Endometrial microvascular endothelial cells (primary cell): Measurements from ENCODE around the gene DOK5. TPM values are rescaled to one million over a fixed set of nuclear protein-coding genes. Genes with fewer than 3 reads are reported as not detected.
"Not testable (repeated sequence)": the region's sequence is repeated elsewhere in the genome, so short reads cannot be mapped to it uniquely, and the experiment has no call there.

ENCODE experiments used
- in situ Hi-C: cut with HindIII; loops from 2 replicates; pipeline ENCODE4 v1.10.0; 2017; ENCODE audit warnings: low sequenced_read_pairs, low pct_unique_long_range_greater_than_20kb; ENCODE audit errors: inconsistent ontology term
- total RNA-seq: library from RNA; depleted of rRNA; stranded (reverse); fragments of >200 nt; gene quantifications from one replicate; pipeline ENCODE4 v1.2.3, GENCODE V29; 2015; ENCODE audit errors: inconsistent ontology term

Gene DOK5
- not detected for total RNA-seq

DNA sequence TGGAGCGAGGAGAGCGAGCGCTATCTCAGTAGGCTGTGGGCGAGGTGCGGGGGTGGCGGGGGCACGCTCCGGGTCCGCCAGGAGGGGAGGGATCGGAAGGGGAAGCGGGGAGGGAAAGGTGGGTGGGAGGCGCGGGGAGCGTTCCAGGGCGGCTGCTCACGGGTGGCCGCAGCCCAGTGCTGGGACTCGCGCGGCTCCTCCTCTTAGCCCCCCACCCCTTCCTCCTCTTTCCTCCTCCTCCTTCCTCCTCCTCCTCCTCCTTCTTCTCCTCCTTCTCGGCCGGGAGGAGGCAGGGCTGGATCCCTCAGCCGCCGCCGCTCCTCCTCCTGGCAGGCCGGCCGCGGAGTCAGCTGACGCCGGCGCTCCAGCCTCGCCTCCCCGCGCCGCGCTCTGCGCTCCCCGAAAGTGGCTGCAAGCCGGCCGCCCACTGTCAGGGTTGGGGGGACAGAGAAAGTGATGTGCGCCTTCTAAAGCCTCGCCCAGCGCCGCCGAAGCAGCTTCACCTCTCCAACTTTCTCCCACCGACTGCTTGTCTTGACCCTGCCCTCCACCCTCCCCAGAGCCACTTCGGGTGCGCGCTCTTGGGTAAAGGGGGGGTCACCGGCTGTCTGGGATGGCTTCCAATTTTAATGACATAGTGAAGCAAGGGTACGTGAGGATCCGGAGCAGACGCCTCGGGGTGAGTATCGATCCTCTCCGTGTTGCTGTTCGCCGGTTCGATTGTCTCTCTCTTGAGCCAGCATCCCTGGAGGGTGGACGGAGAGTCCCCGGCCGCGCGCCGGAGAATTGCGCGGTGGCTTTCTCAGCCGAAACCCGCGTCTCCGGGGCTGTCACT, at the start of gene DOK5:
Gene DOK5 (plus strand): TSS at position 260 of the 835 bp plus-strand sequence. CDS start 354 bp downstream, at position 614.
- in situ Hi-C loops: no loop called here

DNA sequence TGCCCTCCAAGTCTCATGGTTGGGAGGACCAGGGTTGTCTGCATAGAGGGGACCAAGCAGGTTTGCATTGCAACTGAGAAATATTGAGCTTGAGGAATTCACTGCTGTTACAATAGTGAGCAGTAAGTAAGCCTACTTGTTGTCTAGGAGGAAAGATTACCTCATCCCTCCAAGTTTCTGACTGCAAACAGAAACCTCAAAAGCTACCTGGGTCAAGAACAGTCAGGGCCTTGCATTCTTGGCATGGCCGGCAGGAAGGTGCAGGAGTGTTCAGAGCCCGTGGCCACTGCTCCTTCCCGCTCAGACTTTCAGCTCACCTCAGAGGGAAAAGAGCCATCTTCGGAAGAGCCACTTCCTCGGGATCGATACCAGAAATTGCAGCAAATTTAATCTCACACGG, 46.0 kb upstream of the DOK5 start:
- in situ Hi-C loops: no loop called here

DNA sequence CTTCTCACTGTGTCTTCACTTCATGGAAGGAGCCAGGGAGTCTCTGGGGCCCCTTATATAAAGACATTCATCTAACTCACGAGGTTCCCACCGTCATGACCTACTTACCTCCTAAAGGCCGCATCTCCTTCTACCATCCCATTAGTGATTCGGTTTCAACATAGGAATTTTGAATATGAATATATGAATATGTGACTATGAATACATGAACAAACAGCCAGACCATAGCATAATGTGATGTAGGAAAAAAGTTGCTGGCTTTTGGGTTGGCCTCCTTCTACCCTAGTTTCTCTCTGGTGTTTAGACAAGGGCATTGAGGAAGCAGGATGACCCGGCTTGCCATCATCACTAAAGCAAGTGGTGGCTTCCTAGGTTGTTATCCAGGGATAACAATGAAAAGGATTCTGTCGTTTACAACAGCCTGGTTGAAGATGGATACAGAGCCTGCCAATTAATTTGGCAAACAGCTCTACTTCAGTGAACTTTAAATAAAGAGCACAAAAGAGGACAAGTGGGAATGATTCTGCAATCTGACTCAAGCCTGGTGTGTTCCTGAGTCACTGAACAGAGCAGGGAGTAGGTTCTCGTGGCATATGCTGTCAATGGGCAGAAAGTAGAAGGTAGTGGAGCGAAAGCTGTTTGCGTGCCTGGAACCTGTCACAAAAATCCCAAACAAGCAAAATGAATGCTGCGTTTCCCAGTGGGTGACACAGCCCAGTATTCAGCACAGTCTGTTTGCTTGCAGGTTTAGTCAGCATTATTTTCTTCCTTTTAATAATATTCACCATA, 44.0 kb upstream of the DOK5 start:
- in situ Hi-C loops: no loop called here

DNA sequence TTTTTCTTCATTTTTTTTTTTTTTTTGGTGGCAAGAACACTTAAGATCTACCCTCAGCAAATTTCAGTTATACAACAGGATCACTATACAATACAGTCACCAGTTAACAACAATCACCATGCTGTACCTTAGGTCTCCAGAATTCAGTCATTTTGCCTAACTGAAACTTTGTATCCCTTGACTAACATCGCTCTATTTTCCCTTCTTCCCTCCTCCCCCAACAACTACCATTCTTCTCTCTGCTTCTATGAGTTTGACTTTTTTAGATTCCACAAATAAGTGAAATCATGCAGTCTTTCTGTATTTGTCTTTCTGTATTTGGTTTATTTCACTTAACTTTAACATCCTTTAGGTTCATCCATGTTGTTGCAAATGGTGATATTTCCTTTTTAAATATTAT, 42.4 kb upstream of the DOK5 start:
- in situ Hi-C loops: no loop called here

DNA sequence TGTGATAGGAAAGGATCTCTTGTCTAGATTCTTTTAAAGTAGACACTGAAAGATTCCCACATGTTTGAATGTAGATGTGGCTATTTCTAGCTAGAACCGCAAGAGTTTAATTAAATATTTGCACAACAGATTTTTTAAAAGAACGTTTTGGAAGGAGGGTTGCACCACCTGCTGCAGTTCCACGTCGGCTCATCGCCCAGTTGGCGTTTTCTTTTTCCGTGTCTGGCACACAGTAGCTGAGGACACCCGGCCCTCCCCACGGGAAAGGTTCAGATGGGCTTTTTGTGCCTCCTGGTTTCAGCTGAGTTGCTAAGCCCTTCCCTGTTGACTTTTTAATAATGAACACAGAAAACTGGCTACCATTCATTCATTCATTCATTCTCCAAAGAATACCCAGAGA, 41.8 kb upstream of the DOK5 start:
- in situ Hi-C loops: no loop called here

DNA sequence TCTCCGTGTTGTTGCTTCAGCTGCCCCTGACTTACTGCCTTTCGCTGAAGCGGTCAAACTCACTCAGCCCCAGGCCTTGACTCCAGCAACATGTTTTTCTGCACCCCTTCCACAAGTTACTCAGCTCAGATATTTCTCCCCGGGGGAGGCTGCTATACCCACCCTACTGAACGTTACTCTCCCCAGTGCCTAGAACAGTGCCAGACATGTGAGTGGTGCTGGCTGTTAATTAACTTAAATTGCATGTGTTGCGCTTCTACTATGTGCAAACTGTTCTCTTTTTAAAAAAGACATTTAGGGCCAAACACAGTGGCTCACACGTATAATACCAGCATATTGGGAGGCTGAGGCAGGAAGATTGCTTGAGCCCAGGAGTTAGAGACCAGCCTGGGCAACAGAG, 41.2 kb upstream of the DOK5 start:
- in situ Hi-C loops: no loop called here

DNA sequence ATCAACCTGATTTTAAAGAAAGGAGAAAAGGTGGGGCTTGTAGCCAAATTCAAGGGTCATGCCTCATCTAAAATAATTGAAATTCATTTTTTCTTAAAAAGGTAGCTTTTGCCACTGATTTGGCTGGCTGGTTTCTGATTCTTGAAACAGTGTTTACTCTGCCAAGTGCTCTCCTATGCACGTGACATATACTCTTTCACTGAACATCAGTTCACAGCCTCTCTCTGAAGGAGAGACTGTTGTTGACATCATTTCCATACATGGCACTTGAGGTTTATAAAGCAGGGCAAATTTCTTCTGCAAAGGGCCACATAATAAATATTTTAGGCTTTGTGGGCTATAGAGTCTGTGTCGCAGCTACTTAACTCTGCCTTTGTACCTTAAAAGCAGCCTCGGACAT, 40.4 kb upstream of the DOK5 start:
- in situ Hi-C loops: no loop called here

DNA sequence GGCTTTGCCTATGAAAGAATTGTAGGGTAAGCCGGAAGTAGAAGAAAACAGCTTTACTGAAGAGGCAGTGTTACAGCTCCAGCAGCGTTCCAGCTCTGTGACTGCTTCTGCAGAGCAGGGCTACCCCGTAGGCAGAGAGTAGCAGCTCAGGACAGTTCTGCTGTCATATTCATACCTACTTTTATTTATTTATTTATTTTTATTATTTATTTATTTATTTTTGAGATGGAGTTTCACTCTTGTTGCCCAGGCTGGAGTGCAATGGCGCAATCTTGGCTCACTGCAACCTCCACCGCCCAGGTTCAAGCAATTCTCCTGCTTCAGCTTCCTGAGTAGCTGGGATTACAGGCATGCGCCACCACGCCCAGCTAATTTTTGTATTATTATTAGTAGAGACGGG, 39.0 kb upstream of the DOK5 start:
- in situ Hi-C loops: not testable (repeated sequence)

DNA sequence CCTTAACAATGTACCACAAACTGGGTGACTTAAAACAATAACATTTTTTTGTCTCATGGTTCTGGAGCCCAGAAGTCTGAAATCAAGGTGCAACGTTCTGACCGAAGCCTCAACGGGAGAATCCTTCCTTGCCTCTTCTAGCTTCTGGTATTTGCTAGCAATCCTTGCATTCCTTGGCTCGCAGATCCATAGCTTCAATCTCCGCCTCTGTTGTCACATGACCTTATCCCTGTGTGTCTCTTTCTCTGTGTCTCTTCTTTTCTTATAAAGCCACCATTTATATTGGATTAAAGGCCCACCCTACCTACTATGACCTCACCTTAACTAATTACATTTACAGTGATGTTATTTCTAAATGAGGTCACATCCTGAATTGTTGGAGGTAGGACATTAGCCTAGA, 37.2 kb upstream of the DOK5 start:
- in situ Hi-C loops: no loop called here

DNA sequence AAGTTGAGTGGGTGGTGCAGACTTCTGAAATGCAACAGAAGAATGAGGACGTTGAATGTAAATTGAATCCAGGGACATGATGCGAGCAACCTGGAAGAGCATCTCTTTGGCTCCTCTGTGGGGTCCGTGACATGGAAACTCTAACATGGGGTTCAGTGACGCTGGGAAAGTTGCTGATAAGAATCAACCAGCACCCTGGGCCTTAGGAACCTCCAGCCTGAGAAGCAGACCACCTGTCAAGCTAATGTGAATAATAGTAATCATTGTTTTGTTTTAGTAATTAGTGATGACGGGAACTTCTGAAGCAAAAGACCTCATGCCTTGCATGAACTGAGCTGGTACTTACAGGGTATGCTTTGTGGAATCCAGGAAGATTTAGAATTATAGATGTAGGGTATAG, 25.2 kb upstream of the DOK5 start:
- in situ Hi-C loops: no loop called here

DNA sequence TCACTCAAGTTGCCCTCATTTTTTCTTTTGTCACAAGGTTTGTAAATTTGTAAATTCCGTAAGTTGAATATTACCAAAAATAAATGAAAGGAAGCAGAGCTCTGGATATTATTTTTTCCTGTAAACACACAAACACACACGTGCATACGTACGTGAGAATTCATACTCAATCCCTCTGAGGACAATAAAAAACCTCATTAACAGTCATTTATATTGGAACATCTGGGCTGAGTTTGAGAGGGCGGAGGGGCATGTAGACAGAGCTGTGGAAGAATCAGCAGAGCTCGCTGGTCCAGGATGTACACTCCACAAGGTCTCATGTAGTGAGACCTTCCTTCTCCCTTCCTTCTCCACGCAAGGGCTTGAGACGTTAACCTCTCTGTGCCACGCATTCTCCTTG, 24.2 kb upstream of the DOK5 start:
- in situ Hi-C loops: no loop called here

DNA sequence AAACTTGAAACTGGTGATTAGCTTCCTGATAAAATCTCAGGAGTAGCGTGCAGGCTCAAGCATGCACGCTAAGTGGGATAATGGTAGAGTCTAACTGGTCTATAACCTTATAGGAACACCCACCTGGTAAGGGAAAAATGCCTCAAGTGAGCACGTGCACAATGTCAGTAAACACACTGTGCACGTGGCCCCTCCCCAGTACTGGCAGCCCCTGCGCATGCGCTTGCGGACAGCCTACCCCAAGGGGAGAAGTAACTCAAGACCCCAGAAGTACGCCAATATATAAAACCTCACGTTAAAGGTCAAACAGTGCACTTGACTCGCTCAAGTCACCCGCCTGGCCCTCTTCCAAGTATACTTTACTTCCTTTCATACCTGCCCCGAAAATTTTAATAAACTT, 23.1 kb upstream of the DOK5 start:
- in situ Hi-C loops: no loop called here

DNA sequence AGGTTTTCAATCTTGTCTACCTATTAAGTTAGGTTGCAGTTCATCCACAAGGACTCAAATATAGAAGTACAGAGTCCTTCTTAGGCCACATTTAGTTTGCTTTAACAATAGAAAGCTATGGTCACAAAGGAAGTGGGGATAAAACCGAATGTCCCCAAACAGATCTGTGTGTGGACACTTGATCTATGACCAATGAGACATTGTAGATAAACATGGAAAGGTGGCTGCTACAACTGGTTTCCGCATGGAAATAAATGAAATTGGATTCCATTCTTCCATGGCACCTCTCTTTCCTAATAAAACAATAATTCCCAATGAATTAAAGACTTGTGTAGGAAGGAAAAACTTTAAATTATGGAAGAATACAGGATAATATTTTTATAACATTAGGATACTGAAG, 20.4 kb upstream of the DOK5 start:
- in situ Hi-C loops: no loop called here

DNA sequence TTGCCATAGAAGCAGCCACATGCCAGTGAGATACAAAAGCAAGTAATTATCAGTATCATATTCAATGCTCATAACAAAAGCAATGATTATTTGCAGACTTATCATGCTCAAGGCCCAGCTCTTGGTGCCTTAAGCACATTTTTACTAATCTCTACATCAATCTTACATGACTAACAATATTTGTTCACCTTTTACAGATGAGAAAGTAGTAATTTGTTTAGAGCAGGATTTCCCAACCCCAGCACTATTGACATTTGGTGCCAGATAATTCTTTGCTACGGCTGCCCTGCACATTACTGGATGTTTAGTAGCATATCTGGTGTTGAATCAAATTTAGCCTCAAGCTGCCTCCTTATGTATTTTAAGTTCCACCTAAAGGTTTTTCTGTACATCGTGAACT, 19.0 kb upstream of the DOK5 start:
- in situ Hi-C loops: no loop called here

DNA sequence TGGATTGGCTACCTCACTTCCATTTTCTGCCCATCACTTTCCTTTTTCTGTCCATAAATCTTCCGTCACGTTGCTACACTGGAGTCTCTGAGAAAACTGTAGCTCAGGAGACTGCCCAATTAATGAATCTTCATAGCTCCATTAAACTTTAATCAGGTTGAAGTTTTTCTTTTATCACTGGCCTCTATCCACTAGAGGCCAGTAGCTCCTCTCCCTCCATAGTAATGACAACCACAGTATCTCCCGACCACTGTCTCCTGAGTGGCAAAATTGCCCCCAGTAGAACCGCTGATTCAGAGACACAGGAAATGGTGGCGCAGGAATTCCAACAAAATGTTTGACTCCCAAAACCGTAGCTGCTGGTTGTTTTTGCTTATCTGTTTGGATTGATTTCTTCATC, 18.4 kb upstream of the DOK5 start:
- in situ Hi-C loops: no loop called here

DNA sequence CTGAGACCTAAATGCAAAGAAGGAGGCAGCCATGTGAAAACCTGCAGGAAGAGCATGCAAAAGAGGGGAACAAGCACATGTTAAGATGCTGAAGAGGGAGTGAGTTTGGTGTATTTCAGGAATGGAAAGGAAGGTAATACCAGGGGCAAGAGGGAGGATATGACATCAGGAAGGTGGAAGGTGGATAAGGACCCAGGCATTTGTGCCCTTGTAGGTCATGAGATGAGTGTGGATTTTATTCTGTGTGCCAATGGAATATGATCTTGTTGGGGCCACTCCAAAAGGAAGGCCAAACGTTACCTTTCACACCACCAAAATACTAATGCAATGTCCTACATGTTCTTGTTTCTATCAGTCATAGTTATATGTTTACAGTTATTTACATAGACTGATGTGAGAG, 17.2 kb upstream of the DOK5 start:
- in situ Hi-C loops: no loop called here

DNA sequence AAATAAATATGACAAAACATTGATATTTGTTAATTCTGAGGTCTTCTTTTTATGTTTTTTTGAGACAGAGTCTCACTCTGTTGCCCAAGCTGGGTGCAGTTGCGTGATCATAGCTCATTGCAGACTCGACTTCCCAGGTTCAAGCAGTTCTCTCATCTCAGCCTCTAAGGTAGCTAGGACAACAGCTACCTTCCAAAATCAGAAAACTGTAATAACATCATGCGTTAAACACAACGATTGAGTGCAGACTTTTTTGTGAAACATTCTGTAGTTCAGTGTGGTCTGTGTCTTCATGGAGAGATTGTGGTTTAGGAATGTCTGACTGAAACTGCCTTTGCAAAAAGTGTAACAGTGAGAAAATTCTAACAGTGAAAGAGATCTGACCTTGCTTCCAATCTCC, 16.1 kb upstream of the DOK5 start:
- in situ Hi-C loops: no loop called here

DNA sequence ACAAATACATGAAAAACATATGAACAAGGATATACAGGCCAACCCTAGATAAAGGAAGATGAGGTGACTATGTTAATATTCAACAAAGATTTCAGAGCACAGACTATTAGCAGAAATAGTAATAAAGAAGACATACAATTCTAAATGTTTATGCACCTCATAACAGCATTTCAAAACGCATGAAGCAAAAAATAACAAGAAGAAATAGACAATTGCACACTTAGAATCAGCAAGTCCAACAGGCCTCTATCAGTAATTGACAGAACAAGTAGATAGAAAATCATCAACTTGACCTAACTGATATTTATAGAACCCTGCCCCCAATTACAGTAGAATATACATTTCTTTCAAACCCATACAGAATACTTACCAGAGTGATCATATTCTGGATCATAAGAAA, 11.4 kb upstream of the DOK5 start:
- in situ Hi-C loops: no loop called here

DNA sequence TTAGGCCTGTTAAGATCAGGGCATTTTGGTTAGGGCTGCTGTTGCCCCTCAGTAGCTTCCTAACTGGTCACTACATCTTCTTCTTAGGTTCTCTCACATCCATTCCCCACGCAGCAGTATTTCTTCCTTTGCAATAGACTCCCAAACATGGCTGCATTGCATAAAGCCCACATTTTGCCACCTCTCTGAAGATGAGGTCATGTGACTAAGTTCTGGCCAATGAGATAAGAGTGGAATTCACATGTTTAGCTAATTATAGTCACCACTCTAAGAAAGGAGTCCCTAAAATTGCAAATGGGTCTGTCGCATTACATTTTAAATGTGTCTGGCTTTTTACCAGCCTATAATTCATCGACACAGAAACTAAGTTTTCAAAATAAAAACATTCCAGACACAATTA, 9.3 kb upstream of the DOK5 start:
- in situ Hi-C loops: no loop called here

DNA sequence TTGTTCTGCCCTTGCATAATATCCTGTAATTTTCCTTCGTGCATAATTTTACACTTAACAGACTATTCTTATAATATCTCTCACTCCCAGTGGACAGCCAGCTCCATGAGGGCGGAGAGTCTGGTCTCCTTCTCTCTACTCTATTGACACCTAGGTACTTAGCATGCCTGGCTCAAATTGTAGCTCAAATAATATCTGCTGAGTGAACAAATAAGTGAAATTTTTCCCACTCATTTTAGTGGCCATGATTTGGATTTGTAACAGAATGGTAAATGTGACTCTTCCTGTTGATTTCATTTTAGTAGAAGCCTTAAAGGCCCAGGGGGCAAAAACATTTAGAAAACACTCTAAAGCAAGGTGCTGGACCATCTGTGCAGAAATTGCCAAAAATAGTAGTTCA, 7.8 kb upstream of the DOK5 start:
- in situ Hi-C loops: no loop called here
